SK-N-SH (cell line): Measurements from ENCODE around the gene TRAPPC2B.
A peak's percentile ranks its signal among the peaks of the same experiment; 100 is the strongest.

Experiments used
- EP300 ChIP-seq, 2 experiments: IDR thresholded peaks; 2 replicates each; pipeline versions ENCODE4 v1.4.0 to v1.6.1; 2012; ENCODE audit warnings: borderline replicate concordance in 1 of 2, low read depth in 1 of 2, low read length in 1 of 2
- GATA2 ChIP-seq: sonication (generic); formaldehyde crosslinking; IDR thresholded peaks from 2 replicates; pipeline ENCODE4 v1.5.0; 2020; ENCODE audit warnings: mild to moderate bottlenecking, missing genetic modification reagents
- MXI1 ChIP-seq: IDR thresholded peaks from 2 replicates; pipeline ENCODE4 v1.6.1; 2012; ENCODE audit warnings: mild to moderate bottlenecking, low read depth, low read length, improper control_type of control experiment
- POLR2AphosphoS5 ChIP-seq: IDR thresholded peaks from 2 replicates; pipeline ENCODE4 v1.6.1; 2012; ENCODE audit warnings: low read depth, low read length
- RAD21 ChIP-seq: IDR thresholded peaks from 2 replicates; pipeline ENCODE4 v1.6.1; 2012; ENCODE audit warnings: mild to moderate bottlenecking, low read length
- RXRA ChIP-seq: IDR thresholded peaks from 2 replicates; pipeline ENCODE4 v1.4.0; 2012; ENCODE audit warnings: low read depth, mild to moderate bottlenecking, borderline replicate concordance
- SIN3A ChIP-seq: IDR thresholded peaks from 2 replicates; pipeline ENCODE4 v1.6.1; 2012; ENCODE audit warnings: low read depth, mild to moderate bottlenecking, low read length, moderate library complexity, borderline replicate concordance
- TAF1 ChIP-seq: IDR thresholded peaks from 2 replicates; pipeline ENCODE4 v1.6.1; 2012; ENCODE audit warnings: low read depth, mild to moderate bottlenecking, low read length, moderate library complexity, borderline replicate concordance
- TCF12 ChIP-seq: IDR thresholded peaks from 2 replicates; pipeline ENCODE4 v1.4.0; 2012
- TF ChIP-seq, protein P1 (sequence below): fragments of 200-600 bp; sonication (generic); IDR thresholded peaks from 2 replicates; pipeline ENCODE4 v1.6.1; 2017; ENCODE audit warnings: antibody characterized with exemption, mild to moderate bottlenecking, moderate library complexity
- TF ChIP-seq, protein P2 (sequence below): IDR thresholded peaks from 2 replicates; pipeline ENCODE4 v1.4.0; 2012; ENCODE audit warnings: low read depth
- TF ChIP-seq, protein P3 (sequence below): fragments of 150-350 bp; IDR thresholded peaks from 2 replicates; pipeline ENCODE4 v1.6.1; 2017; ENCODE audit warnings: antibody characterized with exemption, low read length, low read depth, borderline replicate concordance

DNA sequence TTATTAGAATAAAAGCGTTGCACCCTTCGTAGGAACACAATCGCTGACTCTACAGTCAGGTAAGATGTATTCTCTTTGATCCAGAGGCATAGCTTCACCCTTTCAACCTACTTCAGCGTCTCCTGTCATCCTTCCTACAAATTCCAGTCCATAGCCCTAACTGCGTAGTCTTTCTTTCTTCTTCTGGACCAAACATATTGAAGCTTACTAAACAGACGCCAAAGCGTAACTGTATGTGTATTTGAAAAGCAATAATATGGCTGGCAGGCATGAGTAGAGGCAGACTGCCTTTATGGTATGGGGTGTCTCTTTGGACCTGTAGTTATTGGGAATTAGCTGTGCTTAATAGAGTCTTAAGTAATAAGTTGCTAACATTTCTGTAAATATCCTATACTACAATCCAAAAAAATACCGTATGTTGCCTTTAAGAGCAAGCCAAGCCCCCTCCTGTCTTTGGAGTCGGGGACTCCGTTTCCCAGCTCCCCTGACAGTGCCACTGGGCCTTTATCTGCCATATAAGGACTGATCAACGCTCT is 25.9 kb downstream of the TRAPPC2B start:
- peak; percentile 37; the same call in 1 of the 2 replicates for TF ChIP-seq POLR2AphosphoS5
- no peak for TF ChIP-seq SIN3A
- TF ChIP-seq EP300 (IDR thresholded peaks at IDR 0.05; ENCODE audit: borderline replicate concordance in 1 of 2, low read depth in 1 of 2, low read length in 1 of 2), result no peak
- TF ChIP-seq, protein P1, sequence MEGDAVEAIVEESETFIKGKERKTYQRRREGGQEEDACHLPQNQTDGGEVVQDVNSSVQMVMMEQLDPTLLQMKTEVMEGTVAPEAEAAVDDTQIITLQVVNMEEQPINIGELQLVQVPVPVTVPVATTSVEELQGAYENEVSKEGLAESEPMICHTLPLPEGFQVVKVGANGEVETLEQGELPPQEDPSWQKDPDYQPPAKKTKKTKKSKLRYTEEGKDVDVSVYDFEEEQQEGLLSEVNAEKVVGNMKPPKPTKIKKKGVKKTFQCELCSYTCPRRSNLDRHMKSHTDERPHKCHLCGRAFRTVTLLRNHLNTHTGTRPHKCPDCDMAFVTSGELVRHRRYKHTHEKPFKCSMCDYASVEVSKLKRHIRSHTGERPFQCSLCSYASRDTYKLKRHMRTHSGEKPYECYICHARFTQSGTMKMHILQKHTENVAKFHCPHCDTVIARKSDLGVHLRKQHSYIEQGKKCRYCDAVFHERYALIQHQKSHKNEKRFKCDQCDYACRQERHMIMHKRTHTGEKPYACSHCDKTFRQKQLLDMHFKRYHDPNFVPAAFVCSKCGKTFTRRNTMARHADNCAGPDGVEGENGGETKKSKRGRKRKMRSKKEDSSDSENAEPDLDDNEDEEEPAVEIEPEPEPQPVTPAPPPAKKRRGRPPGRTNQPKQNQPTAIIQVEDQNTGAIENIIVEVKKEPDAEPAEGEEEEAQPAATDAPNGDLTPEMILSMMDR, result no peak
- no peak for TF ChIP-seq RXRA
- TF ChIP-seq TAF1, result no peak
- TF ChIP-seq, protein P2, sequence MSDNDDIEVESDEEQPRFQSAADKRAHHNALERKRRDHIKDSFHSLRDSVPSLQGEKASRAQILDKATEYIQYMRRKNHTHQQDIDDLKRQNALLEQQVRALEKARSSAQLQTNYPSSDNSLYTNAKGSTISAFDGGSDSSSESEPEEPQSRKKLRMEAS, result no peak; the same call in 1 of the 2 replicates
- no peak for TF ChIP-seq TCF12
- TF ChIP-seq, protein P3, sequence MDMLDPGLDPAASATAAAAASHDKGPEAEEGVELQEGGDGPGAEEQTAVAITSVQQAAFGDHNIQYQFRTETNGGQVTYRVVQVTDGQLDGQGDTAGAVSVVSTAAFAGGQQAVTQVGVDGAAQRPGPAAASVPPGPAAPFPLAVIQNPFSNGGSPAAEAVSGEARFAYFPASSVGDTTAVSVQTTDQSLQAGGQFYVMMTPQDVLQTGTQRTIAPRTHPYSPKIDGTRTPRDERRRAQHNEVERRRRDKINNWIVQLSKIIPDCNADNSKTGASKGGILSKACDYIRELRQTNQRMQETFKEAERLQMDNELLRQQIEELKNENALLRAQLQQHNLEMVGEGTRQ, result no peak
- TF ChIP-seq GATA2 (CRISPR knock-in tag), result no peak
- no peak for TF ChIP-seq RAD21
- no peak for TF ChIP-seq MXI1
